ENCODE measurements around the gene LRG1.

GRCh38 chr19:4575267-4576015, 35.6 kb upstream of the LRG1 start:
- TF ChIP-seq CTCF (conservative IDR thresholded peaks at IDR 0.05 in 1 of 2, IDR thresholded peaks at IDR 0.05 in 1 of 2; ENCODE audit: extremely low read depth in 1 of 2, insufficient read depth in 1 of 2, low read depth in 1 of 2, low read length in 2 of 2) (no peak), EZH2 (IDR thresholded peaks at IDR 0.05; ENCODE audit: borderline replicate concordance, low read length) (no peak)

Data from mammary epithelial cell (primary cell).